ENCODE data around the gene OR8B4.
"Not testable (repeated sequence)": the region's sequence is repeated elsewhere in the genome, so short reads cannot be mapped to it uniquely, and the experiment has no call there.

- TF ChIP-seq CTCF (IDR thresholded peaks at IDR 0.05); EZH2 (IDR thresholded peaks at IDR 0.05; ENCODE audit: borderline replicate concordance, insufficient read depth, low read depth, low read length, poor library complexity, severe bottlenecking): not testable (repeated sequence)
These were observed 21.5 kb downstream of the OR8B4 start for GRCh38 chr11:124403186-124403585.

Measured in B cell (primary cell).